Transverse colon (tissue), 3 donors: Measurements from ENCODE around the gene PROX2.

Source experiments
- CTCF ChIP-seq, 5 experiments: fragments of 200-600 bp in 3 of 5; fragments of 450-650 bp in 2 of 5; sonication (generic) in 3 of 5; IDR thresholded peaks; 1 replicate in 2 of 5; 2 replicates in 3 of 5; pipeline ENCODE4 v1.5.1; 2016 to 2017; ENCODE audit warnings: antibody characterized with exemption in 5 of 5, inconsistent platforms in 3 of 5, mild to moderate bottlenecking in 2 of 5, moderate library complexity in 1 of 5
- POLR2A ChIP-seq: fragments of 450-650 bp; IDR thresholded peaks from one replicate; pipeline ENCODE4 v1.6.1; 2016; ENCODE audit warnings: antibody characterized with exemption, mild to moderate bottlenecking, moderate library complexity

- TF ChIP-seq CTCF (IDR thresholded peaks at IDR 0.05) (no peak), POLR2A (no peak)
These were observed 28.9 kb upstream of the PROX2 start for GRCh38 chr14:74904635-74905503.
